Cardiac fibroblast (primary cell): Measurements from ENCODE around the gene GDF2.

ENCODE experiments used
- DNase-seq, 2 donors: peaks; one replicate each; pipeline versions ENCODE4 v3.0.0 to v3.0.0-alpha.2; 2010; ENCODE audit warnings: low read depth in 2 of 2
- H3K4me3 ChIP-seq, 2 donors: replicated peaks in 1 of 2; 1 replicate in 1 of 2; 2 replicates in 1 of 2; pipeline ENCODE4 v1.5.1; 2011; ENCODE audit warnings: low read depth in 2 of 2, low read length in 2 of 2, mild to moderate bottlenecking in 2 of 2, moderate library complexity in 1 of 2
- TF ChIP-seq, protein P1 (sequence below): IDR thresholded peaks from one replicate; pipeline ENCODE4 v1.5.1; 2011; ENCODE audit warnings: low read depth, mild to moderate bottlenecking, low read length, inconsistent platforms

Gene GDF2

DNA sequence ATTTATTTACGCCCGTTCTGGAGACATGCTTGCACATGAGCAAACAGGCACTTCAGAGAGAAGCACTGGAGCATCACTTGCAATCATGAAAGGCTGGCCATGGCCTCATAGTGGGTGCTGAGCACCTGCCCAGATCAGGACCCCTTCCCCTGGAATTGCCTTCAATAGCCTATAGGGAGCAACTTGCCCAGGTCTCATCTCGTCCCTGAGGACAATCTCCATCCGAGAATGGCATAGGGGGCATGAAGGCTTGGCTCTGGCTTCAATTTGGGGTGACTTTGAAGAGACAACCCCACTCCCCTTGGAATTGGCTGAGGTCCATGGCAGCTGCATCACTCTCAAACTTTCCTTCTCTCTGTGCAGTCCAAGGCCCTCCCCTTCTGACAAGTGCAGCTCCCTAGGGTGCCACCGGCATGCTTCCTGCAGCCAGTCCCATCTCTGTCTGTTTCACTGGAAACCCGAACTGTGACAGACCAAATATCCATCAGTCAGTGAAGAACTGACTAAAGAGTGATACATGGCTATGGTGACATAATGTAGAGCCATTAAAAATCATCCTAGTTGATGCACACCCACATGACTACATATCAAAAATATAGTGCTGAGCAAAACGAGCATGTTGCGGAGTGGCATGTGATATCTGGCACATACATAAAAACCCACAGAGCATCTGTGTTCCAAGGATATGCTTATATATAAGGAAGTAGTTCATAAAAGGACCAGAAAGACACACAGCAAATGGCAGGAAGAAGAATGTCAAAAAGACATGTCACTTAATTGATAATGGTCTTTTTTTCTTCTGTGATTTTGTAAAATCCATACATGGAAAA is 12.4 kb downstream of the GDF2 start:
- H3K4me3 ChIP-seq: no peak overlapping the region
- TF ChIP-seq, protein P1, sequence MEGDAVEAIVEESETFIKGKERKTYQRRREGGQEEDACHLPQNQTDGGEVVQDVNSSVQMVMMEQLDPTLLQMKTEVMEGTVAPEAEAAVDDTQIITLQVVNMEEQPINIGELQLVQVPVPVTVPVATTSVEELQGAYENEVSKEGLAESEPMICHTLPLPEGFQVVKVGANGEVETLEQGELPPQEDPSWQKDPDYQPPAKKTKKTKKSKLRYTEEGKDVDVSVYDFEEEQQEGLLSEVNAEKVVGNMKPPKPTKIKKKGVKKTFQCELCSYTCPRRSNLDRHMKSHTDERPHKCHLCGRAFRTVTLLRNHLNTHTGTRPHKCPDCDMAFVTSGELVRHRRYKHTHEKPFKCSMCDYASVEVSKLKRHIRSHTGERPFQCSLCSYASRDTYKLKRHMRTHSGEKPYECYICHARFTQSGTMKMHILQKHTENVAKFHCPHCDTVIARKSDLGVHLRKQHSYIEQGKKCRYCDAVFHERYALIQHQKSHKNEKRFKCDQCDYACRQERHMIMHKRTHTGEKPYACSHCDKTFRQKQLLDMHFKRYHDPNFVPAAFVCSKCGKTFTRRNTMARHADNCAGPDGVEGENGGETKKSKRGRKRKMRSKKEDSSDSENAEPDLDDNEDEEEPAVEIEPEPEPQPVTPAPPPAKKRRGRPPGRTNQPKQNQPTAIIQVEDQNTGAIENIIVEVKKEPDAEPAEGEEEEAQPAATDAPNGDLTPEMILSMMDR: no peak
- no peak for DNase-seq

DNA sequence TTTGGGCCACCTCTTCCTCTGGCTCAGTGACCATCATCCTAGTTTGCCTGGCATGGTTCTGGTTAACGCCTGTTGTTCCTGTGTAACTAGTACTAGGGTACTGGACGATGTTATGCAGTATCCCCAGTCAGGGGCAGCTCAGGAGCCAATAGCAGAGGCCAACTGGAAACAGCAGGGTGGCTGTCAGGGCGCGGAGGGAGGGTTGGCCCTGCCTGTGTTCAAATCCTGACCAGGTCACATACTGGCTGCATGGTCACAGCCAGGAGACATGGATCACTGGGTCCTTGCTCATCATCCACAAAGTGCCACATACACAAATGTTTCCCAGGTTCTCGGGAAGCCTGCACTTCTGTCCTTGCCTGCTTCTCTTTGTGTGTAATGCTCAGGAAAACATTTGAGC is 13.7 kb downstream of the GDF2 start:
- no peak for DNase-seq
- TF ChIP-seq, protein P1: no peak
- no peak overlapping the region for H3K4me3 ChIP-seq

DNA sequence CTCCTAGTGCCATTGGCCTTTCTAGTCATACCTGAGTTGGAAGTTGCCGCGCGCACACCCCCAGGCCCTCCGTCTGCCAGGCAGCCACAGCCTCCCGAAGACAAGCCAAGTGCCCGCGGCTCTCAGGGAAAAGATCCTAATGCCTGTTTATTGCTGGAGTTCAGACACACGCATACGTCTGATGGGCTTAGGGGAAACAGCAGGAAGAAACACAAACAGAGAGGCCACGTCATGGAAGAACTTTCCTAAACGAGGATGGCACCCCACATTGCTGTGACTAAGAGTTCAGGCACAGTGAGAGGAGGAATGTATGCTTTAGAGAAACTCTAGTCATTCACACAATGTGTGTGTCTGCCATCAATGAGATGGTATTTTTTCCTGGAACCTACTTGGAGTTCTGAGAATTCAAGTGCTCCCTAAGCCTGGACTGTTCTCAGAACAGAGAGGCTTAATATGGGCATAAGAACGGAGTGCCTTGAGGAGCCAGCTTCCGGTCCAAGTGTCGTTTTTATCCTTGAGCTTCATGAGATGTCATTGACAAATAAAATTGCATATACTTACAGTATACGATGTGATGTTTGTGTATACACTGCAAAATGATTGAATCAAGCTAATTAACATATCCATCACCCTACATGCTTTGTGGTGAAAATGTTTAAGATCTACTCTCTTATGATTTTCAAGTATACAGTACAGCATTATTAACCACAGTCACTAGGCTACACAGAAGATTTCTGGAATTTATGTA is 14.3 kb downstream of the GDF2 start:
- TF ChIP-seq, protein P1: no peak
- DNase-seq: no peak
- no peak overlapping the region for H3K4me3 ChIP-seq

DNA sequence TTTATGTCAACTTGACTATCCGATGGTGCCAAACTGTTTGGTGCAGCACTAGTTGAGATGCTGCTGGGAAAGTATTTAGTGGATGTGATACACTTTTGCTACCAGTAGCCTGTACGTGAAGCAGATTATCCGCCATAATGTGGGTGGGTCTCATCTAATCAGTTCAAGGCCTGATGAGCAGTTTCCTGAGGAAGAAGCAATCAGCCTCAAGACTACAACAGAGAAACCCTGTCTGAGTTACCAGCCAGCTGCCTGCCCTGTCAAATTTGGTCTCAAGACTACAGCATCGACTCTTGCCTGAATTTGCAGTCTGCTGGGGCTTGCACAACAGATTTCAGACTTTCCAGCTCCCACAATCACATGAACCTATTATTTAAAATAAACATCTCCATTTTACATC is 15.1 kb downstream of the GDF2 start:
- H3K4me3 ChIP-seq: no peak overlapping the region
- TF ChIP-seq, protein P1: no peak
- no peak for DNase-seq

DNA sequence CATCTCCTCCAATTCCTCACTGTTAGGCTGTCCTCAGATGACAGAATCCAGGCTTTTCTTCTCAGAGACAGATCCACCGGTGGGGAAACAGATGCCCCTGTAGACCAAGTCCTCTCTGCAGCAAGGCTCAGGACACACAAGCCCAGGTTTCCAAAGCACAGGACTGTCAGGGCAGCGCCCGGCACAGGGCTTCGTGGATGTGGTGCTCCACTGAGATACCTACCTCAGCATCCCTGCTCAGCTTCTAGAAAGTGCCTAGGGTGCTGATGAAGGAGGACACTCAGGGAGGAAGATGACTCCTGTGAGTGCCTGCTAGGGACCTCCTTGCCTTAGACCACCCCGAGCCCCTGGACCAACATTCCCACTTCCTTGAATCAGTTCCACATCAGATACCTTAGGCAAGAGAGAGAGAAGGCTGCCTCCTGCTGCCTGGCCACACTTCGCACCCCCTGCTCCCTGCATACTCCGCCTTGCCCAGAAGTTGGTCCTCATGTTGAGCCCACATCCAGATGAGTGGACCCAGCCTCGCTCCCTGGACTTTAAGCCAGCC is 17.0 kb downstream of the GDF2 start:
- H3K4me3 ChIP-seq: no peak overlapping the region
- TF ChIP-seq, protein P1: no peak
- no peak for DNase-seq

DNA sequence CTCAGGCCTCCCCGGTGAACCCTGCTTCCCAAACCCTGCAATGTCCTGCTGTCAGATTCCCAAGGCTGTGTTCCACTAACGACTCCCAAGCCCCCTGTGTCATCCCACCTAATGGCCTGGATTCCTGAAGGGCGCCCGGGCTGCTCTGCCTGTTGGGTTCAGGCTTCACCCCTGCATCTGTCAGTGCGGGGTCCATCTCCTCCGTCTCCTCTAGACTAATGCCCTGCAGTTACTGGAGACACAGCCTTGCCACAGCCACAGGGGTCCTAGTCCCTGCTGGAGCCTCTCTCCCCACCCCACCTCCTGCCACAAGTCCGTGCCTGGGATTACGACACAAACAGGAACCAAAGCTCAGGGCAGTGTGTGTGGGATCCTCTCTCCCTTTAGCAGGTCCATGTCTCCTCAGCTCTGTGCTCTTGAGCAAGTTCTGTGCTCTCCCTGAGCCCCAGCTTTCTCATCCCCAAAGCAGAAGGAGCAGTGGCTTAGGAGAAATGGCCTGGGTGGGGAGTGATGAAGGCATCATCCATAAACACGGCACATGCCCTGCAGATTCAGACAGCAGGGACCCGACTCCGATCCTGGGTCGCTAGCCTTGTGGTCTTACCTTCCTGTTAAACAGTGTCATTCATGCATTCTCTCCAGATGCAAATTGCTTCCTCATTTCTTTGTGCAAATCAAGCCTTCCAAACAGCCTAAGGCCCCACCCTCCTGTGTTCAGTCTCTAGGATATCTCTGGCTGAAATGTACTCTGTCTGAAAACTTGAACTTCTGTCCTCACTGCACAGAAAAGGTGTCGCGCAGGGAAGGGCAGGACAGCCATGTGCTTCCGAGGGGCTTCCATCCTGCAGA is 17.7 kb downstream of the GDF2 start:
- H3K4me3 ChIP-seq: no peak overlapping the region
- DNase-seq: no peak
- TF ChIP-seq, protein P1: no peak
